ENCODE data around the gene SLX9.

DNA sequence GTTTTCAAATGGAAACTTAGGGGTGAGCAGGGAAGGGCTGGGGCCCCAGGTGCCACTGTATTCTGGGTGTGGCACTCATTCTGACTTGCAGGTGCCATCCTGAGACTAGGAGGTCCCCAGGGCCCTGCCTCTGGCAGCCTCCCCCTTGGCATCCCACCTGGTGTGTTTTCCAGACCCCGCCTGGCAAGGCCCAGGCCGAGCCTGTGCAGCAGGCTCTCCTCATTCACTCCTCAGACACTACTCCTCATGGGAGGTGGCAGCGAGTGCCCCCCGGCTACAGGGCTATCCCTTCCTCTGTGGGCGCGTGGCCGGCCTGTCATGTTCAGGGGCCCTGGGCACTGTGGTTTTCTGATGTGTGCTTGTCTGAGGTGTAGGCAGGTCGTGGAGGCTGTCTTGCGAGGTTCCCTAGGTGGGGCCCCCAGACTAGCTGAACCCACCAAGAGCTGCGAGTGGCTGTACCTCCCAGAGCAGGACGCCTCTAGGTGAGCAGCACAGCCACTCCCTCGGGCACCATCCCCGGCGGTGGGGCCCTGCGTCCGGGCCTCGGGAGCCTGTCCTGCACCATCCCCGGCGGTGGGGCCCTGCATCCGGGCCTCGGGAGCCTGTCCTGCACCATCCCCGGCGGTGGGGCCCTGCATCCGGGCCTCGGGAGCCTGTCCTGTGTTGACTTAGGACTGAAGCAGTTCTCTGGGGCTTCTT is 13.2 kb downstream of the SLX9 start:
- TF ChIP-seq CTCF (IDR thresholded peaks at IDR 0.05; ENCODE audit: insufficient read depth, low read length) (no peak), POLR2AphosphoS5 (IDR thresholded peaks at IDR 0.05; ENCODE audit: low read depth) (no peak)

Measured in HL-60 (cell line).